HG03432 (cell line): Measurements from ENCODE around the gene DNER.
"Not testable (repeated sequence)": the region's sequence is repeated elsewhere in the genome, so short reads cannot be mapped to it uniquely, and the experiment has no call there.

ENCODE experiments used
- ATAC-seq: cut with Tn5 transposase; IDR thresholded peaks from one replicate; pipeline ENCODE4 v1.9.1; 2021; ENCODE audit warnings: mild to moderate bottlenecking, moderate library complexity; ENCODE audit not compliant: unreplicated experiment

The DNER gene

DNA sequence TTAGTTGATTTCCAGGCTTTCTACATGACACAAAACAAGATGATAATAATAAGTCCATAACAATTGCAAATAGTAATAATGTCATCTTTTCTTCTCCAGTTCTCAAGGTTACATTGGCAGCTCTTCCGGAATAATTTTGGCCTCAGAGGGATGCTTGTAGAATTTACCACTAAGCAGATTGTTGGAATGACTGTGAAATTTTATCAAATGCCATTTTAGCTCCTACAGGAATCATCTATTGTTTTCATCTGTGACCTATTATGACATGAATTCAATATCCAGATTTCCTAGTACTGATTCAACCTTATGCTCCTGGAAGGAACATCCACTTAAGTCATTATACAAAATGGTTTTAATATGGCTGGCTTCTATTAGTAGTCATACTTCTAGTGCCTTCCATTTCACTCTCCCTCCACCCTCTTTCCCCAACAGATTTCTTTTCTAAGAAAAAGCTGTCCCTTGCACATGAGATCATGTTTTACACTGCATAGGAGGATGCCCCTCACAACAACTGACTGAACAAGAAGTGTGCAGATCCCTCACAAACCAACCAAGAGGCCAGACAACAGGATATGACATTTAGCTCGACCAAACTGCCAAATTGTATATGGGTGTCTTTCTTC lies 200.0 kb downstream of the DNER start:
- no peak for ATAC-seq

DNA sequence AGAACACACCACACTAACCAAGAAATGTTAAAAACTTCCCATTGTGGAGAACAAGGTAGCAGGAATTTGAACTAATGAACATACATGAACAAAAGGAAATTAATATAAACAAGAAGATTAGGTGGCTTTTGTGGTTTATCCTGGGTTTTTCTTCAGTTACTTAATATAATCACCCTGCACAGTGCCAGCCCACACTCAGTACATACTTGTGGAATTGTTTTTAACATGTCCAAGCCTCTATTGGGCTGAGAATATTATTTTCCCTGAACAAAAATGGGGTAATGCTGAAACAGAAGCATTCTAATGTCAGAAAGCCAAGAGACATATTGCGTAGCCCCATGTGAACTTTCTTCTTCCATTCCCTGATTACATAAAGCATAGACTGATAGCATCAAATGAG lies 202.8 kb downstream of the DNER start:
- ATAC-seq = no peak

DNA sequence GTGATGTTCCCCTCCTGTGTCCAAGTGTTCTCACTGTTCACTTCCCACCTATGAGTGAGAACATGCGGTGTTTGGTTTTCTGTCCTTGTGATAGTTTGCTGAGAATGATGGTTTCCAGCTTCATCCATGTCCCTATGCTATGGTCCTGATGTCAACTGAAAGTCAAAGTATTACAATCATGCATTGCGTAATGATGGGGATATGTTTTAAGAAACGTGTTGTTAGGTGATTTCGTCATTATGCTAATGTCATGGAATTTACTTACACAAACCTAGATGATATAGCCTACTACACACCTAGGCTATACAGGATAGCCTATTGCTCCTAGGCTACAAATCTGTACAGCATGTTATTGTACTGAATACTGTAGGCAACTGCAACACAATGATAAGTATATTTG lies 207.7 kb downstream of the DNER start:
- ATAC-seq = not testable (repeated sequence)

DNA sequence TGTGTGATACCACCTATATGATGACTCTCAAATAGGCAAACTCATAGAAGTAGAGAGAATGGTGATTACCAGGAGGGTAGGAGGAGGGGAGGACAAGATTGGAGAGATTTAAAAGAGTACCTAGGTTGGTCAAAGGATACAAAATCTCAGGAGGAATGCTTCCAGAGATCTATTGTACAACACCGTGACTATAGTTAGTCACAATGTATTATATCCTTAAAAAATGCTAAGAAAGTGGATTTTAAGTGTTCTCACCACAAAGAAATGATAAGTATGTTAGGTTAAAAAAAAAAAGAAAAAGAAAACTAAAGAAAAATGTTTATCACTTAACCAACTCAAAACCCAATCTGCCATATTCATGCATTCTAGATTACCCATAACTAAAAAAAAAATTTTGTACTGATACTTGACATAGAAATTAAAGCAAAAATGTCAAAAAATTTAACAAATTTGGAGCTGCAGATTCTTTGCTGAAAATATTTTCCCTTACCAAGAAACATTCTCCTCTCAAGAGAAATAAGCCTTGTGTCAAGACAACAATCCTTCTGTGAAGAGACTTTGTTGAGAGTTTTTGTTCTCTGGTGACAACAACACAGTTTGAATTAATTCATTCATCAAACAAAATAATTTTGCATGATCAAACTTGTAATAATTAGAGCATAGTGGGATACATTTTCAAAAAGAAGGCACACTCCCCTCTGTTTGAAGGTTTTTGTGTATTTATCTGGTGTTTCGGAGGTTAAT lies 213.1 kb downstream of the DNER start:
- no peak for ATAC-seq

DNA sequence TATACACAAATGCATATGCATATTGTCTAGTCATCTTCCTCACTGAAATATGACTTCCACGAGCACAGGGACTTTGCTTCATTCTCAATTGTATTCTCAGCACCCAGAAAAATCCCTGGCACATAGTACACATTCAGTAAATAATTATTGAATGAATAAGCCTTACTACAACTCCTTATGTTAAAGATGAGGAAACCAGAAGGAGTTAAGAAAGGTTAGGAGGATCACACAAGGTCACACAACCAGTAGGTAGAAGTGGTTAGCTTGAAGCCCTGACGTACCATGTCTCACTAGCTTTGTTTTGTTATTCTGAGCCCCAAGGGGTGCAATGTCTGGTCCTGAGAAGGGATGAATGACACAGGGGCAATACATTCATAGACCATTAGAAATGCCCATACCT lies 222.3 kb downstream of the DNER start:
- ATAC-seq = no peak

DNA sequence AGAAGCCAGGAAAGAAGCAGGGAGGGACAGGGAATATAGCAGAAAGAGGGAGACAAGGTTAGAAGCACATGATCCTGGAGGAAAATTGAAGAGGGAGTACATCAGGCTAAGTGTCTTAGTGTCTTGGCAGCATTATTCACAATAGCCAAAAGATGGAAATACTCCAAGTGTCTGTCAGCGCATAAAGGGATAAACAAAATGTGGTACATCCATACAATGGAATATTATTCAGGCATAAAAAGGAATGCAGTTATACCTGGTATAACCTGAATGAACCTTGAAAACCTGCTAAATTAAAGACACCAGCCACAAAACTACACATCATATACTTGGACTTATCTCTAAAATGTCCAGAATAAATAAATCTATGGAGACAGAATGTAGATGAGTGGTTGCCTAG lies 224.2 kb downstream of the DNER start:
- ATAC-seq = no peak

DNA sequence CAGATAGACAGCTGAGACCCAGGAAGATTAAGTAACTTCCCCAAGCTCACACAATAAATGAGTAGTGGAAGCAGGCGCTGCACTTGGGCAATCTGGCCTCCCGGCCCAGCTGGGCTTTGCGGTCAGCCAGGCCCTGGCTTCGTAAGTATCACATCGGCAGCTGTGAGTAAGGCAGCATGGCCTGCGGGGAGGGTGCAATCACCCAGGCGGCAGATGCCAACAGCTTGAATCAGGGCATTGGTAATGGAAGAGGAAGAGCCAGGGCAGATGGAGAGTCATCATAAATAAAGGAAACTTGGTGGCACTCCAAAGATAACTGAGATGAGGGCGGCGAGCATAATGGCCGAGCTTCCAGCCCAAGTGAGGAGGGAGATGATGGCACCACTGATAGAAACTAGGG lies 225.3 kb downstream of the DNER start:
- ATAC-seq = no peak

DNA sequence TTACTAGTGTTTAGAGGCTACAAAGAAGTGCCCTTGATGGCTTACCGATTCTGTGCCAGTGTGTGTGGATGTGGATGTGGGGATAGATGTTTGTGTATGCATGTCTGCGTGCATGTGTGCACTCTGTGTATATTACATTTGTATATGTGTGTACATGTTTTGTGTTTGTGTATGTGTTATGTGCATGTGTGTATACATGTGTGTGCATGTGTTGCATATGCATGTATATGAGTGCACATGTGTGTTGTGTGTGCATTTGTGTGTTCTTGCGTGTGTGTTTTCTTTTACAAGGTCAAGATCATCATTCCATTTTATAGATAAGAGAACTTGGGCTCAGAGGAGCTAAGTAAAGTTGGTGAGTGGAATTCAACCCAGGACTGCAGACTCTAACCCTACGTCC lies 226.1 kb downstream of the DNER start:
- ATAC-seq = no peak

DNA sequence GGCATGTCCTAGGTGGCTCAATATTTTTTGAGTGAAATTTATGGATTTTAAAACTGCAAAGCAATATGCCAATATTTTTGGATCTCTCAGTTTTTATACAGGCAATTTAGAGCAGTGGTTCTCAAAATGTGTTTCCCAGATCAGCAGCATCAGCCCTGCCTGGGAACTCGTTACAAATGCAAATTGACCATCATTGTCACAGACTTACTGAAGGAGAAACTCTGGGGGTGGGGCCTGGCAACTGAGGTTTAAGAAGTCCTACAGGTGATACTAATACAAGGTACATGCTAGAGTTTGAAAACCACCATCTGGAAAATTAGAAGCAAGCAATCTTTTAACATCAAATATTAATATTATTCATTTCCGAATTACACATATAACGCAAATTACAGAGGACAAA lies 227.7 kb downstream of the DNER start:
- no peak for ATAC-seq

DNA sequence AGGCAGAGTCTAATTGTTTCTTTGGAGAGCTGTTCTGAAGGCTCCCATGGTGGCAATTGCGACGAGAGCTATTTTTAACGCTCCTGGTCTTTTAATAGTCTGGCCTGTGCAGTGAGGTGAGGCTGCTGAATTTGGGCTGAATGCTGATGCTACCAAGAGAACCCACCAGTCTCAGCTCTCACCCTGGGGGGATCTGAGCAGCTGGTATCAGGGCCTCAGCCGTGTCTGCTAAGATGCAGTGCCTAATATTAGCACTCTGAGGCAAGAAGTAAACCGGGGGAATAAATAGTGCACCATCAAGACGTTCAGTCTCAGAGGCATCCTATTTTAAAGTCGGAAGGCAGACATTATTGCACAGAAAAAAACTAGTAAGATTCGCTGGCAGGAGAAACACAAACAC lies 228.5 kb downstream of the DNER start:
- no peak for ATAC-seq

DNA sequence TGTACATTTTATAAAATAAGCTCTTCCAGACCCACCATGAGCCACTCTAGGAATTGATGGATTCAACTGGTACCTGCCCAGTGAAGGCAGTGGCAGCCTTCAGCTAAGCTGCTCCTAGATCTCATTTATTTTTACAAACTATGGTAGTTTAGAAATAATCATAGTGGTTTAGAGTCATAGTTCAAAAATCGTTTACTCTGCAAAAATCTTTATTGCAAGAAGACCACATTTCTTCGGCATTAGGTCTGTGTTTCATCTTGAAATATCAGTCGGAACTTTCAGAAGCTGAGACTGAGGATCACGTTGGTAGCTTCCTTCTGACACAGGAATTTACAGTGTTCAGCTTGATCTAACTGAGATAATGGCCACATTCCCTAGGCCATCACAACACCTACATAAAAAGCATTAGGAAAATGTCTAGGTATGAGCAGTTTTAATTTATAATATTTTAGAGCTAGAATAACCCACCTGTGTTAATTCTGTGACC lies 237.0 kb downstream of the DNER start:
- no peak for ATAC-seq

DNA sequence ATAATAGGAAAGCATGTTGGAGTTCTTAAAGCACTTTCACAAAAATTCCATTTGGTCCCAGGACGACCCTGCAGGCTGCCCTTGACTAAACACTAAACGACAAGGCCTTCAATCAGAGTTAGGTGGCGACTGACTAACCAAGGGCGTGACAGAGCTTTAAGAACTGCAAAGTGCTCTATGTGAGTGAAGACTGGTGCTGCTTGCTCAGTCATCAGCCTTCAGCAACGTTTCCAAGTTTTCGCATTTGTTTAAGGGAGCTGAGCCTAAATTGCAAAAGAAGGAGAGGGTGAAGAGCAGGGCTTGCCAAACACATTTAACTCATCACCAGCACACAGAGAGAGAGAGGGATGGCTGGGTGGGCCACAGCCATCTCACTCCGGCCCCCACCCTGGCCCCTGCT lies 238.6 kb downstream of the DNER start:
- ATAC-seq = no peak

DNA sequence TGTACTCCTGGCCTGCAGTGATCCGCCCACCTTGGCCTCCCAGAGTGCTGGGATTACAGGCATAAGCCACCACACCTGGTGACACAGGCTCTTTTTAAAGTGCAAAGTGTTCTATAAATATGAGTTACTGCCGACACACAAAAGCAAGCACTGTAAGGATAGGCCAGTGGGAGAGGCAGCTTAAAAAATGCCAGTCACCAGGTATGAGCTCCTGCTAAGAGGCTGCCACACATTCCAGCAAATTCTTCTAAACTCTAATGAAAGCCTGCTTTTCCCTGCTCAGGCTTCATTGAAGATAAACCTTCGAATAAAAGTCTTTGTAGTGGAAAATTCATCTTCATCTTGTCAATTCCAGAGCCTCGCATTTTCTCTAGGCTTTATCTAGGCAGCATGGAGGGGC lies 240.2 kb downstream of the DNER start:
- ATAC-seq = no peak

DNA sequence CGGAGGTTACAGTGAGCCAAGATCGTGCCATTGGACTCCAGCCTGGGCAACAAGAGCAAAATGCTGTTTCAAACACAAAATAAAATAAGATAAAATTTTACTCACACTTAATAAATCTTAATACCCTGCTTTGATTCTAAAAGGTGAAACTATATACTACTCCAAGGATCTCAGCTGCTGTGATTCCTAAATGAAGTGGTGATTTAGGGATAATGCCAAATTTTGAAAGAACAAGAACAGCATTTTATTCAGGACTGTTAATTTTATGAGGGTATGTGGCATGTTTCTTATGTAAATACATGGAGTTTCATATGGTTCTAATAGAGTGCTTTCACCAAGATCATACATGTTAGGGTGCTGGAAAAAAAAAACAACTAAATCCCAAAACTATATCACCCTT lies 243.6 kb downstream of the DNER start:
- ATAC-seq = no peak

DNA sequence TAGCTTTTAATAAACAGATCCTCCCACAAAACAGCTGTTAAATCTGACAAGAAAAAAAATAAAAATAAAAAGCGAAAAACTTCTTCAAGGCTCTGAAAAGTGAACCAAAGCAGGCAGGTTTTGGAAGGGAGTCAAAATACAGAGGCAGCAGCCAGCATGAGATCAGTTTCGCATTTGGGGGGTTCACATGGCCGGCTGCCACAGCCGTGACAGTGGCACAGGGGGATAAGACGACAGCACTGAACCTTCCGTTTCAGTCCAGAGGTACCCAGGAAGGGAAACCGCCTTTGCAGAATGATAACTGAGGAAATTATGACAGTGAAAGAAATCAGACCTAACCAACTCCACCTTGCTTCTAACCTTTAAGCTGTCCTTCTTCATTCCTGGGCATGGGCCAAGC lies 246.6 kb downstream of the DNER start:
- ATAC-seq = no peak

DNA sequence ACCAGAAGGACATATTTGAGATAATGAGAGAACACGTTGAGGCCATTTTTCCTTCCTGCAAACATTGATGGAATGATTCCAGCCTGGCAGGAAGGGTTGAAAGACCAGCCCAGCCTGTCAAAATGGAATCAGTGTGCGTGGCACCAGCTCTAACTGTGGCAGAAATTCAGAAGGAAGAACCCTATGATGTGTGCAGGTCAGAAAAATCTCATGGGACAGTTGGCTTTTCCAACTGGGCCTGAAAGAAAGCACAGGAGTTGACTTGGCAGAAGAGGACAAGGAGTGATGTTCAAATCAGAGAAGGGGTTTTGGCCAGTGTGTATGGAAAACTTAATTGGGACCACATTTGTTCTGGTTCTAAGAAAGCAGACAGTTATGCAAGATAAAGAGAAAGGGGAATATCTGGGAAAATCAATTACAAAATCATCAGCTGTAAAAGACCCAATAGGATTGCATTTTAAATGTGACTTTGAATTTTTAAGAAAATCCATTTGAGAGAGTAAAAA lies 250.5 kb downstream of the DNER start:
- ATAC-seq = no peak

DNA sequence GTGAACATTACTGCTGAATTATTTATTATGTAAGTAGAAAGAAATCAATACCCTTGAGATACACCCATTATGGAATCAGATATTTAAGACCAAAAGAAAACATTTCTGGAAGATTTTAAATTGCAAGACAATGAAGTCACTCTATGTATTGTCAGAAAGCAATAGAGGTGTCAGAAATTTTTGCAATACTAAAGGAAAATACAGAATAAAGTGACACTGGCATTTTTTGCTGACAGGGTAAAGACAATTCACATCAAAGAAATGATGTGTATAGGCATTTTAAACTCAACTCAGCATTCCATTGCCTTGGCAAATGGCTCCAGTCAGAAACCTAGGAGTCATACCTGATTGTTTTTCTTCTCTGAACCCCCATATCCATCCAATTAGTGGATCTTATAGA lies 252.2 kb downstream of the DNER start:
- ATAC-seq = no peak

DNA sequence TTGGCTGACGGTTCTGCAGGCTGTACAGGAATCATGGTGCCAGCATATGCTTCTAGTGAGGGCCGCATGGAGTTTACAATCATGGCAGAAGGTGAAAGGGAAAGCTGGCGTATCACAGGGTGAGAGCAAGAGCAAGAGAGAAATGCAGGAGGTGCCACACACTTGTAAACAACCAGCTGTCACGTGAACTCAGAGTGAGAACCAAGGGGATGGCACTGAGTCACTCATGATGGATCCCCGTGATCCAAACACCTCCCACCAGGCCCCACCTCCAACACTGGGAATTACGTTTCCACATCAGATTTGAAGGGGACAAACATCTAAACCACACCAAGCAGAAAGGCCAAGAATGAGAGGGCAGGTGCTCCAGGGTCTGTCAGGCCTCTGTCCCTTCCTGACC lies 258.3 kb downstream of the DNER start:
- ATAC-seq = no peak

DNA sequence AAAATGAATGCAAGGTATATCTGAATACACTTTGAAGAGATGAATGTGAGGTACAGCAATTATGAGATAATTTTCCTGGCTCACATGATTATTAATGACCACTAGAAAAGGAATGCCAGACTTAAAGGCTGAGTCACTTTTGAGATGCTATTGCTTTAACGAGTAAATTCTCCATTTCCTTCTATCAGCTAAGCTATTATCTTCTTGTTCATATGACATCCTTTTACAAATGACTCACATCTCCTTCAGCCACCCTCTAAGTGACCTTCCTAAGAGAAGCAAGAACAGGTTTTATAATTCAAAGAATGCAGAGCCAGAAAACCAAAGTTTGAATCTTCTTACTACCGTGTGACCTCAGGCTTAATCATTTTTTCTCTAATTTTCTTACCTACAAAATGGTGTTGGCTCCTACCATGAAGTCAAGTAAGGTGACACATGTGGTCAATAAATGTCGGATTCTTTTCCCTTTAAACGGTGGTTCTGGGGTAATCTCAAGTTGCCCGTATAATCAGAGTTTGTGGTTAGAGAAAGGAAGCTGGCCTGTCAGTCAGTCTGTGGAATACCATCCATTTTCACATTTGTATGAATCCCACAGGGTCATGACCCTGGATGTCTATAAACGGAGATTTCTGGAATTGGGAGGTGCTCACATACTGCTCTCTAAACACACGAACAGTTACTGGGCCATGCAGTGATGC lies 259.3 kb downstream of the DNER start:
- no peak for ATAC-seq

DNA sequence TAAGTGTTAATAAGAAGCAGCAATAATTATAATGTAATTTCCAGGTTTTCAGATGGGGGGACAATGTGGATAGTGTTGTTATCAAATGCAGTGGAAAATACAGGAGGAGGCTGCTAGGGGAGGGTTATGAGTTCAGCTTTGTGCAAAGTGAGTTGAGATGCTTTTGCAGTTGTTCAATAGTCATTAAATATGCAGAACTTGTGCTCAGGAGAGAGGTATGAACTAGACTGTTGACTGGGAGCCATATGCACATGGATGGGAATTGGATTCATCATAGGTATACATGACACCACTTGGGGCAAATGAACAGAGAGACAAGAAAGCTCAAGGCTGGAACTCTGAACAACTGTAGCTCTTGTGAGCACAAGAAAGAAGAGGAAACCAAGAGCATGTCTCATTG lies 261.1 kb downstream of the DNER start:
- no peak for ATAC-seq

DNA sequence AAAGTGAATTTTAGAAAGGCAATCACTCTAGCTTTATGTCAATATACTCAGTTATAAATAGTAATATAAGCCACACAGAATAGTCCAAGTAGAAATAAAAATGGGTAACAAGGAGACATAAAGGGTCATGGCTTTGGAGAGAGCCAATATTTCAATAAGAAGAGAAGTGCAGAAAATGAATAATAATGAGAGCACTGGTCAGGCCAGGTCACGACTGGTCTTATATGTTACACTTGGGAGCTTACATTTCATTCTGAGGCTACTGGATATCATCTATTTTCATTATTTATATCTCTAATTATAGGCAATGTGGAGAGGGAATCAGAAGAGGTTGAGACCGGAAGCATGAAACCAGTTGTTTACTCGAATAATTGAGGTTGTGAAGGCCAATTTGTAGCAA lies 262.5 kb downstream of the DNER start:
- no peak for ATAC-seq

DNA sequence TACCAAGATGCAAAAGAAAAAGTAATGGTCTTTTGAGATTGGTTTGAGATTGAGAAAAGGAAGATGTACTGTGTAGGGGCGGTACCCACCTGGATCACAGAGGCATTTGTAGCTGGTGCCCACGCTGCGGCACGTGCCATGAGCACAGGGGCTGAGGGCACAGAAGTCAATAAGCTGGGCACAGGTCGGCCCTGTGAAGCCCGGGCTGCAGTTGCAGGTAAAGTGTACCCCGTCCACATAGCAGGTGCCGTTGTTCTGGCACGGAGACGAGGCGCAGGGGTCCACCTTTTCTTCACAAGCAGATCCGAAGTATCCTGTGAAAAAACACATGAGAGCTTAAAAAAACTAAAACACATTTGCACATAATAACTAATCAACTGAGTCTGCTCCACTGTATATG lies 267.1 kb downstream of the DNER start:
- ATAC-seq = no peak
